NOMO-1 treated with DMSO at 0.1 percent for 48 hours (cell line): ENCODE results near the gene HMGN1.
A peak's percentile ranks its signal among the peaks of the same experiment; 100 is the strongest.

ENCODE experiments used
- DNase-seq: peaks from one replicate; lab custom pipeline; 2025; ENCODE audit not compliant: unreplicated experiment; lab: John Stamatoyannopoulos, UW

The HMGN1 gene

GRCh38 chr21:39334611-39335010 lies 14.3 kb downstream of the HMGN1 start:
- no peak for DNase-seq

GRCh38 chr21:39332175-39332574 lies 16.7 kb downstream of the HMGN1 start:
- DNase-seq: no peak

- DNase-seq: no peak
Observed at GRCh38 chr21:39330001-39330400, 18.9 kb downstream of the HMGN1 start.

- DNase-seq: no peak
Observed at GRCh38 chr21:39327727-39328126, 21.2 kb downstream of the HMGN1 start.

- DNase-seq: no peak
Observed at GRCh38 chr21:39326607-39327307, 22.1 kb downstream of the HMGN1 start.

- no peak for DNase-seq
Observed at GRCh38 chr21:39325458-39325857, 23.4 kb downstream of the HMGN1 start.

- no peak for DNase-seq
Observed at GRCh38 chr21:39321424-39321823, 27.5 kb downstream of the HMGN1 start.

GRCh38 chr21:39319814-39320332 lies 29.0 kb downstream of the HMGN1 start:
- no peak for DNase-seq

GRCh38 chr21:39319251-39319756 lies 29.6 kb downstream of the HMGN1 start:
- DNase-seq: no peak

- no peak for DNase-seq
Observed at GRCh38 chr21:39318091-39318959, 30.6 kb downstream of the HMGN1 start.

- peak; percentile 89 for DNase-seq
Observed at GRCh38 chr21:39317134-39318090, 31.5 kb downstream of the HMGN1 start.

GRCh38 chr21:39316729-39317128 lies 32.2 kb downstream of the HMGN1 start:
- DNase-seq: no peak

GRCh38 chr21:39315603-39316445 lies 33.1 kb downstream of the HMGN1 start:
- no peak for DNase-seq

GRCh38 chr21:39314143-39315027 lies 34.5 kb downstream of the HMGN1 start:
- DNase-seq: peak; percentile 49

GRCh38 chr21:39313571-39314142 lies 35.2 kb downstream of the HMGN1 start, which contains the start of gene BRWD1:
TSS of gene BRWD1 (minus strand) at chr21:39313632. CDS start at chr21:39313491, 141 bp downstream.
- peak; percentile 49 for DNase-seq

- DNase-seq: no peak
Observed at GRCh38 chr21:39313042-39313570, 35.8 kb downstream of the HMGN1 start.

GRCh38 chr21:39312112-39313041 lies 36.5 kb downstream of the HMGN1 start:
- peak; percentile 82 for DNase-seq
